Measurements from ENCODE around the gene MED31. TPM values are rescaled to one million over a fixed set of nuclear protein-coding genes. Genes with fewer than 3 reads are reported as not detected.

Gene MED31
- total and polyA plus RNA-seq, 10 donors = 6.0 to 28.9 (median 16.8) TPM

DNA sequence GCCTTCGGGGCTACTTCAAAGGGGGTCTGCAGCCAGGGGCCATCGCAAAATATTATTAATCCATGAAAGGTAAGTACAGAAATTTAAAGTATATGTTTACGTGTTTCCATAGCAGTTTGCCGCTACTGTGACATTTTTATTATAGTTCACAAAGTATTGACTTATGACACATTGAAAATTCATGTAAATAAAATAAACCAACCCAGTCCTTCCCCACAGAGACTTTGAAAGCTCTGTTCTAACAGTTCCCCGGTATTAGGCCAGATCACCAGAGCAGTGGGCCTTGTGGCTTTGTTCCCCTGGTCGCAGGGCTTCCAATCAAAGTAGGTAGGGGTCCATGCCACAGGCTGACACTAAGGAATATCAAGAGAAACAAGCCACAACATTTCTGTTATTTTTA lies 24.8 kb downstream of the MED31 start:
- no peak overlapping the region for H3K27ac ChIP-seq
- H3K27me3 ChIP-seq (replicated peaks in 1 of 7) = no peaks in the 10 kb centered on the region
- no peaks in the 10 kb centered on the region for H3K9me3 ChIP-seq
- H3K36me3 ChIP-seq = peaks cover 0 to 100% (median 35%) of the 10 kb centered on the region in 6 donors
- no peaks in the 10 kb centered on the region for H3K4me1 ChIP-seq
- WGBS, 5 donors = 88 to 98% (median 94%) methylated on average over 6 of the region's 6 CpGs
- intact Hi-C loops (cut with DNase I; ENCODE audit: low total_unique reads) = no loop called here
- DNase-seq = no peak
- TF ChIP-seq, protein P1, sequence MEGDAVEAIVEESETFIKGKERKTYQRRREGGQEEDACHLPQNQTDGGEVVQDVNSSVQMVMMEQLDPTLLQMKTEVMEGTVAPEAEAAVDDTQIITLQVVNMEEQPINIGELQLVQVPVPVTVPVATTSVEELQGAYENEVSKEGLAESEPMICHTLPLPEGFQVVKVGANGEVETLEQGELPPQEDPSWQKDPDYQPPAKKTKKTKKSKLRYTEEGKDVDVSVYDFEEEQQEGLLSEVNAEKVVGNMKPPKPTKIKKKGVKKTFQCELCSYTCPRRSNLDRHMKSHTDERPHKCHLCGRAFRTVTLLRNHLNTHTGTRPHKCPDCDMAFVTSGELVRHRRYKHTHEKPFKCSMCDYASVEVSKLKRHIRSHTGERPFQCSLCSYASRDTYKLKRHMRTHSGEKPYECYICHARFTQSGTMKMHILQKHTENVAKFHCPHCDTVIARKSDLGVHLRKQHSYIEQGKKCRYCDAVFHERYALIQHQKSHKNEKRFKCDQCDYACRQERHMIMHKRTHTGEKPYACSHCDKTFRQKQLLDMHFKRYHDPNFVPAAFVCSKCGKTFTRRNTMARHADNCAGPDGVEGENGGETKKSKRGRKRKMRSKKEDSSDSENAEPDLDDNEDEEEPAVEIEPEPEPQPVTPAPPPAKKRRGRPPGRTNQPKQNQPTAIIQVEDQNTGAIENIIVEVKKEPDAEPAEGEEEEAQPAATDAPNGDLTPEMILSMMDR (IDR thresholded peaks at IDR 0.05 in 8 of 11, conservative IDR thresholded peaks at IDR 0.05 in 3 of 11) = no peak
- TF ChIP-seq POLR2A (IDR thresholded peaks at IDR 0.05) = no peak
- no peak for TF ChIP-seq POLR2AphosphoS5 (IDR thresholded peaks at IDR 0.05)
- H3K4me3 ChIP-seq = no peak overlapping the region

DNA sequence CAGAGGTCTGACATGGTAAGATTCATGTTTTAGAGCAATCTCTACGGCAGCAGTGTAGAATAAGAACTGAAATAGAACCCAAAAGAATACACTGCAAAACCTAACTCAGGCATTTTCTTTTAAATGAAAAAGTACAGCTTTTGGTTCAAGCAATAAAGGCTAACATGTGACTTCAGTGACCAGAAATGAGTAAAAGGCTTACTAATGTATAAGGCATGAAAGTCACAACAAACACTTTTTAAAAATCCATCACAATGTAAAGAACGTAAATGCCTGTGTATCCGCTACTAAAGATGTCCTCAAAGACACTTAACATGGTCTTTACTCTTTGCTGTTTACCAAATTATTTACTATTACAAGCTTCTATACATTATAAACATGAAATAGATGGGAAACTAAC lies 27.5 kb downstream of the MED31 start:
- H3K36me3 ChIP-seq = peaks cover 0 to 100% (median 49%) of the 10 kb centered on the region in 6 donors
- TF ChIP-seq, protein P1 (IDR thresholded peaks at IDR 0.05 in 8 of 11, conservative IDR thresholded peaks at IDR 0.05 in 3 of 11) = no peak
- no peak for TF ChIP-seq POLR2AphosphoS5 (IDR thresholded peaks at IDR 0.05)
- no peak for TF ChIP-seq POLR2A (IDR thresholded peaks at IDR 0.05)
- H3K27me3 ChIP-seq (replicated peaks in 1 of 7) = no peaks in the 10 kb centered on the region
- WGBS, 5 donors = 93 to 98% (median 97%) methylated on average over 3 of the region's 3 CpGs
- no peaks in the 10 kb centered on the region for H3K4me1 ChIP-seq
- H3K9me3 ChIP-seq = no peaks in the 10 kb centered on the region
- H3K4me3 ChIP-seq = no peak overlapping the region
- DNase-seq = no peak
- no peak overlapping the region for H3K27ac ChIP-seq
- intact Hi-C loops (cut with DNase I; ENCODE audit: low total_unique reads) = no loop called here

DNA sequence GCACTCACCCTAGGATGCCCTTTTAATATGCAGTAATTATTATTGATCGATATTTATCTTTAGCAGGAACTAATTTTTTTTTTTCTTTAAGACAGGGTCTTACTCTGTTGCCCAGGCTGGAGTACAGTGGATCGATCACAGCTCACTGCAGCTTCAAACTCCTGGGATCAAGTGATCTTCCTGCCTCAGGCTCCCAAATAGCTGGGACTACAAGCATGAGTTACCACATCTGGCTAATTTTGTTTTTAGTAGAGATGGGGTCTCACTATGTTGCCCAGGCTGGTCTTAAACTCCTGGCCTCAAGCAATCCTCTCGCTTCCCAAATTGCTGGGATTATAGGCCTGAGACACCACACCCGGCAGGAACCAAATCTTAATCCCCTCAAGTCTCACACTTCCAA lies 40.2 kb downstream of the MED31 start:
- DNase-seq = no peak
- no peaks in the 10 kb centered on the region for H3K27me3 ChIP-seq (replicated peaks in 1 of 7)
- no peaks in the 10 kb centered on the region for H3K9me3 ChIP-seq
- WGBS, 5 donors = 88 to 93% (median 91%) methylated on average over 4 of the region's 4 CpGs
- H3K27ac ChIP-seq = peak overlapping the region in 5 of 8 donors; percentile 45 to 76 (median 50)
- no peak for TF ChIP-seq POLR2AphosphoS5 (IDR thresholded peaks at IDR 0.05)
- H3K4me3 ChIP-seq = peak overlapping the region in 1 of 8 donors; percentile 14
- peaks cover 0 to 87% (median 40%) of the 10 kb centered on the region in 6 donors for H3K36me3 ChIP-seq
- intact Hi-C loops (cut with DNase I; ENCODE audit: low total_unique reads) = no loop called here
- peaks cover 0 to 7% (median 1%) of the 10 kb centered on the region in 6 donors for H3K4me1 ChIP-seq

DNA sequence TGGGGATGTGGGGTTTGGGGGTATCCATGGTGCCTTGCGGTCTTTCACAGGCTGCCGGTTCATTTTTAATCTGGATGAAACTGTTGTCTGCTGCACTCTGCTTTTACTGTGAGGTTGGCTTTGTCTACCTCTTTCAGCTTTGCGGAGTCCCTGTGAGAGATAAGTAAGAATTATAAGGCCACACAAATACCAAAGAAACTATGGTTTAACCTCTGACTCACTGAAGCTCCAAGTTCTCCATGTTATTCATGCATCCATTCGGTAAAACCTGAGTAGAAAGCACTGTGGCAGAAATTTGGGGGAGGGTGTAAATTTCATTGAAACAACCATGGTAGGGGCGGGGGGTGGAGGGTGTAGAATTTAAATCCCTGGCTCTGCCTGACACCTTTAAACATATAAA lies 41.4 kb downstream of the MED31 start:
- H3K27ac ChIP-seq = no peak overlapping the region
- no peak overlapping the region for H3K4me3 ChIP-seq
- intact Hi-C loops (cut with DNase I; ENCODE audit: low total_unique reads) = no loop called here
- no peaks in the 10 kb centered on the region for H3K9me3 ChIP-seq
- DNase-seq = no peak
- H3K27me3 ChIP-seq (replicated peaks in 1 of 7) = no peaks in the 10 kb centered on the region
- H3K4me1 ChIP-seq = peaks cover 0 to 7% (median 1%) of the 10 kb centered on the region in 6 donors
- WGBS, 5 donors = 96 to 100% (median 97%) methylated on average over 5 of the region's 5 CpGs
- peaks cover 0 to 89% (median 51%) of the 10 kb centered on the region in 6 donors for H3K36me3 ChIP-seq
- TF ChIP-seq POLR2AphosphoS5 (IDR thresholded peaks at IDR 0.05) = no peak
- TF ChIP-seq POLR2A (IDR thresholded peaks at IDR 0.05) = no peak
- TF ChIP-seq, protein P1 (IDR thresholded peaks at IDR 0.05 in 8 of 11, conservative IDR thresholded peaks at IDR 0.05 in 3 of 11) = no peak

DNA sequence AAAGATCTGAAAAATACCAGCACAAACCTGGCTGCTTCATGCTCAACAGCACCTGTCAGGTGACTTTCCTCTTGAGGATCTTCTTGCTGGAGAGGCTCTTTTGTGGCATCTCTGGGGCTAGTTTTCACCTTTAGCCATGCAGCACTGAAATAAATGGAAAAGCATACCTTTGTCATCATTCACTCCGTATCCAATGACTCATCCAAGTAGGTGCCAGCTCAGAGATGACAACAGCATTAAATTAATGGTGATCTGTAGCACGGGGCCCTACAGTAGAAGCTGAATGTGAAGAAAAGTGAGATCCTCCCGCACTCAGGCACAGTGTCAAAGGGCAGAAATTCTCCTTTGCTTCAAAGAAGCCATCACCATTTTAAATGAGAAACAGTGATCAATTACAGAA lies 43.1 kb downstream of the MED31 start:
- Histone ChIP-seq H3K9me3 (no peaks in the 10 kb centered on the region), H3K36me3 (peaks cover 0 to 94% (median 53%) of the 10 kb centered on the region in 6 donors), H3K4me3 (no peak overlapping the region), H3K27ac (no peak overlapping the region), H3K27me3 (replicated peaks in 1 of 7) (no peaks in the 10 kb centered on the region), H3K4me1 (peaks cover 0 to 13% (median 8%) of the 10 kb centered on the region in 6 donors)
- no peak for TF ChIP-seq POLR2AphosphoS5 (IDR thresholded peaks at IDR 0.05)
- no peak for TF ChIP-seq POLR2A (IDR thresholded peaks at IDR 0.05)
- TF ChIP-seq, protein P1 (IDR thresholded peaks at IDR 0.05 in 8 of 11, conservative IDR thresholded peaks at IDR 0.05 in 3 of 11) = no peak
- intact Hi-C loops (cut with DNase I; ENCODE audit: low total_unique reads) = no loop called here
- no peak for DNase-seq
- WGBS, 5 donors = 90 to 99% (median 93%) methylated on average over 3 of the region's 3 CpGs
